ENCODE measurements around the gene CAB39L.

The CAB39L gene

DNA sequence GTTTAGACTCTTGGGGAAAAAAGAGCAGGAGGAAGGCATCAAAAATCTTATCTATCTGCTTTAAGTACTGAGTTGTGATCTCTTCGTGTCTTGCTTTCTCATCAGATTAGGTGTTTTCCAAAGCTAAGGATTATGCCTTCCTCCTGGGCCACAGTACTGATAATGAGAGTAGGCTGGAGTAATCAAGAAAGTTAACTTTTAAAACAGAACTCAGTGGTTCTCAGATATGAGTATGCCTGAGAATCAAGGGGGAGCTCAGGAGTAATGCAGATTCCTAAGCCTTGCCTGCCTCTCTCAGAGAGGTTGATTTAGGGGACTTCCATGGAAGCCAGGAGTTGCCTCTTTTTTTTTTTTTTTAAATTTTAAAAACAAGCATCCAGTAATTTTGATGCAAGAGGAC lies 172.6 kb downstream of the CAB39L start:
- Histone ChIP-seq H3K36me3 (ENCODE audit: insufficient read depth, low read length) (no peaks in the 10 kb centered on the region), H3K27ac (ENCODE audit: low read depth, low read length) (no peak overlapping the region), H3K27me3 (ENCODE audit: insufficient read depth, low read length) (no peaks in the 10 kb centered on the region), H3K4me3 (ENCODE audit: low read length) (no peak overlapping the region), H3K9ac (ENCODE audit: low read depth, low read length) (no peak overlapping the region), H3K4me1 (ENCODE audit: insufficient read depth, low read length) (no peaks in the 10 kb centered on the region), H3K9me3 (ENCODE audit: insufficient read depth, low read depth, low read length) (no peaks in the 10 kb centered on the region)
- 42% methylated on average over 1 of the region's 1 CpG for WGBS

DNA sequence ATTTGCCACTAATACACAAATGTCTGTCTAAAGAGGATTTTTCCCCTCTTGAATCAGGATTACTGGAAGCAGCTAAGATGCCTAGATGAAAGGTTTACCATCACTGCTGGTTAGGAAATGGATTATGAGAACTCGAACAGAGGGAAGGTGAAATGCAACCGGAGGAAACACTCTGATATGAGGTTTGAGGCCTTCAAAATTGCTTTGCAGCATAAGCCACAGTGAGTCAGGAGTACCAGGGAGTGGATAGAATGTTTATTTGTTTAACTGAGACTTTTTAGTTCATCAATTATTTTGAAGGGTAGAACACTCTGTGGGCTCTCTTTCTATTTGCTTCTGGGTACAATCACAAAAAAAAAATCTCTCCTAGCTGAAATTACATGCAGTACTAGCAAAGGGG lies 178.0 kb downstream of the CAB39L start:
- 91% methylated on average over 2 of the region's 2 CpGs for WGBS
- H3K4me3 ChIP-seq (ENCODE audit: low read length): no peak overlapping the region
- no peak overlapping the region for H3K27ac ChIP-seq (ENCODE audit: low read depth, low read length)
- no peaks in the 10 kb centered on the region for H3K9me3 ChIP-seq (ENCODE audit: insufficient read depth, low read depth, low read length)
- no peaks in the 10 kb centered on the region for H3K27me3 ChIP-seq (ENCODE audit: insufficient read depth, low read length)
- H3K36me3 ChIP-seq (ENCODE audit: insufficient read depth, low read length): 0 out of 2 replicates have a peak, but pooled peaks cover 5% of the 10 kb centered on the region
- H3K9ac ChIP-seq (ENCODE audit: low read depth, low read length): no peak overlapping the region
- H3K4me1 ChIP-seq (ENCODE audit: insufficient read depth, low read length): peaks cover 10% of the 10 kb centered on the region; the same call in 1 of the 2 replicates

DNA sequence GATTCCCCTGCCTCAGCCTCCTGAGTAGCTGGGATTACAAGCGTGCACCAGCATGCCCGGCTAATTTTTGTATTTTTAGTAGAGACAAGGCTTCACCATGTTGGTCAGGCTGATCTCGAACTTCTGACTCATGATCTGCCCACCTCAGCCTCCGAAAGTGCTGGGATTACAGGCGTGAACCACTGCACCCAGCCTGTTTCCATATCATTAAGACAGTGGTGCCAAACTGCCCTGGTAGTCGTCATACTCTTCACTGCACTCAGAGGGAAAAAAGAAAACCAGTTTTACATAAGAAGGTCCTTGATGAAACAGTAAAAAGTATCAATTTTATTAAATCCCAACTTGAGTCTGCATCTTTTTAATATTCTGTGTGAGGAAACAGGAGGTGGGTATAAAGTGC lies 181.2 kb downstream of the CAB39L start:
- H3K36me3 ChIP-seq (ENCODE audit: insufficient read depth, low read length): 0 out of 2 replicates have a peak, but pooled peaks cover 5% of the 10 kb centered on the region
- WGBS: 93% methylated on average over 6 of the region's 6 CpGs
- H3K4me1 ChIP-seq (ENCODE audit: insufficient read depth, low read length): peaks cover 10% of the 10 kb centered on the region; the same call in 1 of the 2 replicates
- no peak overlapping the region for H3K4me3 ChIP-seq (ENCODE audit: low read length)
- H3K9ac ChIP-seq (ENCODE audit: low read depth, low read length): no peak overlapping the region
- H3K27me3 ChIP-seq (ENCODE audit: insufficient read depth, low read length): no peaks in the 10 kb centered on the region
- H3K9me3 ChIP-seq (ENCODE audit: insufficient read depth, low read depth, low read length): no peaks in the 10 kb centered on the region
- no peak overlapping the region for H3K27ac ChIP-seq (ENCODE audit: low read depth, low read length)

DNA sequence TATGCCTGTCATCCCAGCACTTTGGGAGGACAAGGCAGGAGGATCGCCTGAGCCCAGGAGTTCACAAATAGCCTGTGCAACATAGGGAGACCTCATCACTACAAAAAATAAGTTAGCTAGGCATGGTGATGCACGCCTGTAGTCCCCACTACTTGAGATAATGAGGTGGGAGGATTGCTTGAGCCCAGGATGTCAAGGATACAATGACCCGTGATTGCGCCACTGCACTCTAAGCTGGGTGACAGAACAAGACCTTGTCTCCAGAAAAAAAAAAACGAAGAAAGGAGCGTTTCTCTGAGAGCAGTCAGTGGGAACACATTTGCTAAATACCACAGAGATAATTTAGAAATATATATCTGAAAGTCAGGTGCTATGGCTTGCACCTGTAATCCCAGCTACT lies 184.3 kb downstream of the CAB39L start:
- Histone ChIP-seq H3K9ac (ENCODE audit: low read depth, low read length) (no peak overlapping the region), H3K9me3 (ENCODE audit: insufficient read depth, low read depth, low read length) (no peaks in the 10 kb centered on the region), H3K4me3 (ENCODE audit: low read length) (no peak overlapping the region), H3K27ac (ENCODE audit: low read depth, low read length) (no peak overlapping the region), H3K36me3 (ENCODE audit: insufficient read depth, low read length) (0 out of 2 replicates have a peak, but pooled peaks cover 16% of the 10 kb centered on the region), H3K27me3 (ENCODE audit: insufficient read depth, low read length) (no peaks in the 10 kb centered on the region), H3K4me1 (ENCODE audit: insufficient read depth, low read length) (peaks cover 10% of the 10 kb centered on the region; the same call in 1 of the 2 replicates)
- WGBS: 95% methylated on average over 6 of the region's 6 CpGs

All from HUES64 (cell line).